IMR-90 (cell line): ENCODE results near the gene DHRS7B. TPM values are rescaled to one million over a fixed set of nuclear protein-coding genes. Genes with fewer than 3 reads are reported as not detected.
"Not testable (repeated sequence)": the region's sequence is repeated elsewhere in the genome, so short reads cannot be mapped to it uniquely, and the experiment has no call there.

Source experiments
- ATAC-seq: fragments of 200-7000 bp; cut with Tn5 transposase; 2 replicates; pipeline ENCODE4 v1.9.1; 2020; ENCODE audit warnings: low read depth, mild to moderate bottlenecking, moderate library complexity
- BruUV-seq: library from RNA; stranded (reverse); fragments of 400-500 nt; replicated peaks from 2 replicates; lab custom pipeline; 2021; lab: Mats Ljungman, UMichigan
- CTCF ChIA-PET: fragments of 300-600 bp; formaldehyde crosslinking; extraction: SDS; loops from one replicate; lab custom pipeline; 2021; ENCODE audit warnings: antibody characterized with exemption; lab: Yijun Ruan, JAX
- POLR2A ChIA-PET: fragments of 300-600 bp; sonication (Branson Sonifier 250); formaldehyde crosslinking; loops from one replicate; lab custom pipeline; 2022; ENCODE audit warnings: antibody characterized with exemption; ENCODE audit not compliant: unreplicated experiment; lab: Charles Lee
- DNase-seq: peaks from one replicate; pipeline ENCODE4 v3.0.0; 2013
- H2AFZ ChIP-seq: replicated peaks from 2 replicates; pipeline ENCODE3; 2013; ENCODE audit warnings: low read length, mild to moderate bottlenecking; ENCODE audit not compliant: poor library complexity
- H2AK5ac ChIP-seq: 2 replicates; pipeline ENCODE4 v1.6.1; 2013; ENCODE audit warnings: low read depth, low read length, inconsistent platforms
- H2AK9ac ChIP-seq: replicated peaks from 2 replicates; pipeline ENCODE3; 2013; ENCODE audit warnings: mild to moderate bottlenecking, low read depth, low read length, moderate library complexity; ENCODE audit not compliant: poor library complexity
- H2BK120ac ChIP-seq: 2 replicates; pipeline ENCODE4 v1.6.1; 2013; ENCODE audit warnings: low read depth, low read length, inconsistent platforms
- H2BK15ac ChIP-seq: 3 replicates; pipeline ENCODE4 v1.6.1; 2013; ENCODE audit warnings: low read depth, low read length, inconsistent platforms
- H2BK20ac ChIP-seq: 2 replicates; pipeline ENCODE4 v1.6.1; 2013; ENCODE audit warnings: low read depth, mild to moderate bottlenecking, inconsistent platforms, low read length, moderate library complexity
- H2BK5ac ChIP-seq: 2 replicates; pipeline ENCODE4 v1.6.1; 2013; ENCODE audit warnings: mild to moderate bottlenecking, low read depth, low read length, inconsistent platforms; ENCODE audit not compliant: poor library complexity, severe bottlenecking
- H3K14ac ChIP-seq: replicated peaks from 2 replicates; pipeline ENCODE4 v1.6.1; 2013; ENCODE audit warnings: low read depth, low read length, inconsistent platforms
- H3K18ac ChIP-seq: 2 replicates; pipeline ENCODE4 v1.6.1; 2013; ENCODE audit warnings: low read depth, low read length, control low read depth
- H3K23ac ChIP-seq: 2 replicates; pipeline ENCODE4 v1.6.1; 2013; ENCODE audit warnings: low read depth, low read length, inconsistent platforms
- H3K27ac ChIP-seq: 2 replicates; pipeline ENCODE4 v1.5.1; 2013; ENCODE audit warnings: mild to moderate bottlenecking, control low read depth, low read length; ENCODE audit not compliant: insufficient read depth
- H3K27me3 ChIP-seq: 2 replicates; pipeline ENCODE4 v1.6.1; 2013; ENCODE audit warnings: low read length; ENCODE audit not compliant: control insufficient read depth, insufficient read depth
- H3K36me3 ChIP-seq: 2 replicates; pipeline ENCODE4 v1.6.1; 2013; ENCODE audit warnings: low read length, mixed read lengths; ENCODE audit not compliant: control insufficient read depth, insufficient read depth
- H3K4ac ChIP-seq: 2 replicates; pipeline ENCODE4 v1.6.1; 2013; ENCODE audit warnings: low read depth, low read length, inconsistent platforms
- H3K4me1 ChIP-seq: 2 replicates; pipeline ENCODE4 v1.6.1; 2013; ENCODE audit warnings: low read length, mixed read lengths; ENCODE audit not compliant: control insufficient read depth, insufficient read depth
- H3K4me2 ChIP-seq: 2 replicates; pipeline ENCODE4 v1.6.1; 2013; ENCODE audit warnings: low read depth, mild to moderate bottlenecking, control low read depth, low read length, moderate library complexity
- H3K4me3 ChIP-seq: 2 replicates; pipeline ENCODE4 v1.5.1; 2013; ENCODE audit warnings: low read depth, mild to moderate bottlenecking, control low read depth, low read length, moderate library complexity; ENCODE audit not compliant: insufficient read depth
- H3K56ac ChIP-seq: 2 replicates; pipeline ENCODE4 v1.6.1; 2013; ENCODE audit warnings: low read length, inconsistent platforms; ENCODE audit not compliant: insufficient read depth; ENCODE audit errors: extremely low read depth
- H3K79me1 ChIP-seq, 2 experiments: 2 replicates each; pipeline ENCODE4 v1.6.1; 2013; ENCODE audit warnings: low read length in 2 of 2, inconsistent platforms in 1 of 2, low read depth in 1 of 2
- H3K9ac ChIP-seq: 2 replicates; pipeline ENCODE4 v1.6.1; 2013; ENCODE audit warnings: low read depth, low read length, control low read depth
- H3K9me1 ChIP-seq: 2 replicates; pipeline ENCODE4 v1.6.1; 2013; ENCODE audit warnings: low read length, inconsistent platforms; ENCODE audit not compliant: insufficient read depth
- H3K9me3 ChIP-seq: 2 replicates; pipeline ENCODE4 v1.6.1; 2013; ENCODE audit warnings: low read length; ENCODE audit not compliant: control insufficient read depth, insufficient read depth
- H4K20me1 ChIP-seq: 2 replicates; pipeline ENCODE4 v1.6.1; 2013; ENCODE audit warnings: low read length, inconsistent platforms; ENCODE audit not compliant: insufficient read depth
- H4K5ac ChIP-seq: 2 replicates; pipeline ENCODE4 v1.6.1; 2013; ENCODE audit warnings: mild to moderate bottlenecking, low read depth, low read length, control low read depth
- H4K8ac ChIP-seq, 2 experiments: 2 replicates each; pipeline ENCODE4 v1.6.1; 2013; ENCODE audit warnings: low read depth in 2 of 2, low read length in 2 of 2, control low read depth in 1 of 2, inconsistent platforms in 1 of 2
- H4K91ac ChIP-seq: 2 replicates; pipeline ENCODE4 v1.6.1; 2013; ENCODE audit warnings: low read depth, low read length, inconsistent platforms; ENCODE audit not compliant: insufficient read depth
- WGBS, 2 experiments: methylation state at CpG; one replicate each; pipeline versions ENCODE4 v1.1.5 to v1.1.7; 2013; ENCODE audit warnings: missing lambda C conversion rate in 2 of 2; ENCODE audit not compliant: insufficient read length in 1 of 2; ENCODE audit errors: extremely low coverage in 2 of 2; 5-methylcytosine and 5-hydroxymethylcytosine counted together
- dilution Hi-C: fragments of 300-500 bp; cut with HindIII; formaldehyde crosslinking; loops from one replicate; pipeline ENCODE4 v1.14.3; 2018; ENCODE audit warnings: low sequenced_read_pairs; ENCODE audit not compliant: unreplicated experiment
- in situ Hi-C: fragments of 300-500 bp; cut with MboI; formaldehyde crosslinking; loops from 3 replicates; pipeline ENCODE4 v1.14.3; 2019; ENCODE audit warnings: low sequenced_read_pairs, inconsistent platforms, mixed read lengths
- intact Hi-C: fragments of 100-400 bp; cut with micrococcal nuclease; formaldehyde crosslinking; loops from 2 replicates; pipeline ENCODE4 v1.10.0; 2022
- polyA plus RNA-seq, 3 experiments: library from polyadenylated mRNA; depleted of rRNA; stranded (reverse); fragments of >200 nt; gene quantifications; 2 replicates each; pipeline ENCODE4 v1.2.3, GENCODE V29; 2012; ENCODE audit warnings: low replicate concordance in 1 of 3
- total RNA-seq: library from RNA; depleted of rRNA; stranded (reverse); fragments of >200 nt; gene quantifications from 2 replicates; pipeline ENCODE4 v1.2.3, GENCODE V29; 2012

DHRS7B gene
- total and polyA plus RNA-seq, 2 of the 4 experiments (the other 2 are of a cell fraction): 24.4 to 34.4 TPM

GRCh38 chr17:21107067-21107650 lies 19.6 kb upstream of the DHRS7B start:
- CTCF ChIA-PET, in situ Hi-C loops, H3K4ac ChIP-seq, dilution Hi-C loops, DNase-seq, H3K23ac ChIP-seq, H3K27ac ChIP-seq, H3K27me3 ChIP-seq, H3K18ac ChIP-seq, H2AK5ac ChIP-seq, H4K8ac ChIP-seq, BruUV-seq, H4K20me1 ChIP-seq, H3K14ac ChIP-seq, intact Hi-C loops, H3K9ac ChIP-seq, H2AFZ ChIP-seq, H2AK9ac ChIP-seq, ATAC-seq, H3K4me3 ChIP-seq, H3K79me1 ChIP-seq, H4K5ac ChIP-seq, H2BK20ac ChIP-seq, H2BK5ac ChIP-seq, H3K36me3 ChIP-seq, H3K9me1 ChIP-seq, H3K4me1 ChIP-seq, POLR2A ChIA-PET, H3K56ac ChIP-seq, H4K91ac ChIP-seq, H3K4me2 ChIP-seq, H2BK15ac ChIP-seq, H2BK120ac ChIP-seq, H3K9me3 ChIP-seq: not testable (repeated sequence)
- WGBS, 2 experiments: 87% methylated on average over 2 of the region's 7 CpGs; no CpG with 5 or more reads in 1 of the 2 experiments
